ENCODE measurements around the gene ST7. TPM values are rescaled to one million over a fixed set of nuclear protein-coding genes. Genes with fewer than 3 reads are reported as not detected.

Gene ST7
- total and polyA plus RNA-seq, 2 experiments from 2014 or later, result 9.9 to 18.3 TPM

- Histone ChIP-seq H3K9me2 (ENCODE audit: insufficient read depth) (no peaks in the 10 kb centered on the region), H3K4me1 (ENCODE audit: insufficient read depth) (no peaks in the 10 kb centered on the region), H3K4me3 (no peak overlapping the region), H3K79me2 (replicated peaks; ENCODE audit: insufficient read depth) (no peaks in the 10 kb centered on the region), H3K27ac (ENCODE audit: low read depth) (no peak overlapping the region), H3K4me2 (no peak overlapping the region), H4K20me1 (replicated peaks; ENCODE audit: insufficient read depth) (no peaks in the 10 kb centered on the region), H2AFZ (no peak overlapping the region), H3K36me3 (ENCODE audit: insufficient read depth) (no peaks in the 10 kb centered on the region), H3K27me3 (ENCODE audit: insufficient read depth) (no peaks in the 10 kb centered on the region), H3F3A (replicated peaks; ENCODE audit: low read depth) (no peaks in the 10 kb centered on the region)
- TF ChIP-seq EZH2 (IDR thresholded peaks at IDR 0.05; ENCODE audit: low read depth, unreplicated experiment) (no peak), STAT1 (IDR thresholded peaks at IDR 0.05; ENCODE audit: unreplicated experiment) (no peak), ZNF331 (CRISPR knock-in tag; IDR thresholded peaks at IDR 0.05; ENCODE audit: low read depth) (no peak), JUNB (IDR thresholded peaks at IDR 0.05; ENCODE audit: unreplicated experiment) (no peak), CREB1 (CRISPR knock-in tag; IDR thresholded peaks at IDR 0.05; ENCODE audit: low read depth) (no peak), REST (IDR thresholded peaks at IDR 0.05; ENCODE audit: unreplicated experiment) (no peak), ZNF114 (CRISPR knock-in tag; IDR thresholded peaks at IDR 0.05) (no peak), EZH2phosphoT487 (IDR thresholded peaks at IDR 0.05; ENCODE audit: unreplicated experiment) (no peak), NANOG (IDR thresholded peaks at IDR 0.05; ENCODE audit: borderline replicate concordance) (no peak)
- TF ChIP-seq, protein P1, sequence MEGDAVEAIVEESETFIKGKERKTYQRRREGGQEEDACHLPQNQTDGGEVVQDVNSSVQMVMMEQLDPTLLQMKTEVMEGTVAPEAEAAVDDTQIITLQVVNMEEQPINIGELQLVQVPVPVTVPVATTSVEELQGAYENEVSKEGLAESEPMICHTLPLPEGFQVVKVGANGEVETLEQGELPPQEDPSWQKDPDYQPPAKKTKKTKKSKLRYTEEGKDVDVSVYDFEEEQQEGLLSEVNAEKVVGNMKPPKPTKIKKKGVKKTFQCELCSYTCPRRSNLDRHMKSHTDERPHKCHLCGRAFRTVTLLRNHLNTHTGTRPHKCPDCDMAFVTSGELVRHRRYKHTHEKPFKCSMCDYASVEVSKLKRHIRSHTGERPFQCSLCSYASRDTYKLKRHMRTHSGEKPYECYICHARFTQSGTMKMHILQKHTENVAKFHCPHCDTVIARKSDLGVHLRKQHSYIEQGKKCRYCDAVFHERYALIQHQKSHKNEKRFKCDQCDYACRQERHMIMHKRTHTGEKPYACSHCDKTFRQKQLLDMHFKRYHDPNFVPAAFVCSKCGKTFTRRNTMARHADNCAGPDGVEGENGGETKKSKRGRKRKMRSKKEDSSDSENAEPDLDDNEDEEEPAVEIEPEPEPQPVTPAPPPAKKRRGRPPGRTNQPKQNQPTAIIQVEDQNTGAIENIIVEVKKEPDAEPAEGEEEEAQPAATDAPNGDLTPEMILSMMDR (conservative IDR thresholded peaks at IDR 0.05; ENCODE audit: low read depth in 2 of 2), result no peak
- TF ChIP-seq, protein P2, sequence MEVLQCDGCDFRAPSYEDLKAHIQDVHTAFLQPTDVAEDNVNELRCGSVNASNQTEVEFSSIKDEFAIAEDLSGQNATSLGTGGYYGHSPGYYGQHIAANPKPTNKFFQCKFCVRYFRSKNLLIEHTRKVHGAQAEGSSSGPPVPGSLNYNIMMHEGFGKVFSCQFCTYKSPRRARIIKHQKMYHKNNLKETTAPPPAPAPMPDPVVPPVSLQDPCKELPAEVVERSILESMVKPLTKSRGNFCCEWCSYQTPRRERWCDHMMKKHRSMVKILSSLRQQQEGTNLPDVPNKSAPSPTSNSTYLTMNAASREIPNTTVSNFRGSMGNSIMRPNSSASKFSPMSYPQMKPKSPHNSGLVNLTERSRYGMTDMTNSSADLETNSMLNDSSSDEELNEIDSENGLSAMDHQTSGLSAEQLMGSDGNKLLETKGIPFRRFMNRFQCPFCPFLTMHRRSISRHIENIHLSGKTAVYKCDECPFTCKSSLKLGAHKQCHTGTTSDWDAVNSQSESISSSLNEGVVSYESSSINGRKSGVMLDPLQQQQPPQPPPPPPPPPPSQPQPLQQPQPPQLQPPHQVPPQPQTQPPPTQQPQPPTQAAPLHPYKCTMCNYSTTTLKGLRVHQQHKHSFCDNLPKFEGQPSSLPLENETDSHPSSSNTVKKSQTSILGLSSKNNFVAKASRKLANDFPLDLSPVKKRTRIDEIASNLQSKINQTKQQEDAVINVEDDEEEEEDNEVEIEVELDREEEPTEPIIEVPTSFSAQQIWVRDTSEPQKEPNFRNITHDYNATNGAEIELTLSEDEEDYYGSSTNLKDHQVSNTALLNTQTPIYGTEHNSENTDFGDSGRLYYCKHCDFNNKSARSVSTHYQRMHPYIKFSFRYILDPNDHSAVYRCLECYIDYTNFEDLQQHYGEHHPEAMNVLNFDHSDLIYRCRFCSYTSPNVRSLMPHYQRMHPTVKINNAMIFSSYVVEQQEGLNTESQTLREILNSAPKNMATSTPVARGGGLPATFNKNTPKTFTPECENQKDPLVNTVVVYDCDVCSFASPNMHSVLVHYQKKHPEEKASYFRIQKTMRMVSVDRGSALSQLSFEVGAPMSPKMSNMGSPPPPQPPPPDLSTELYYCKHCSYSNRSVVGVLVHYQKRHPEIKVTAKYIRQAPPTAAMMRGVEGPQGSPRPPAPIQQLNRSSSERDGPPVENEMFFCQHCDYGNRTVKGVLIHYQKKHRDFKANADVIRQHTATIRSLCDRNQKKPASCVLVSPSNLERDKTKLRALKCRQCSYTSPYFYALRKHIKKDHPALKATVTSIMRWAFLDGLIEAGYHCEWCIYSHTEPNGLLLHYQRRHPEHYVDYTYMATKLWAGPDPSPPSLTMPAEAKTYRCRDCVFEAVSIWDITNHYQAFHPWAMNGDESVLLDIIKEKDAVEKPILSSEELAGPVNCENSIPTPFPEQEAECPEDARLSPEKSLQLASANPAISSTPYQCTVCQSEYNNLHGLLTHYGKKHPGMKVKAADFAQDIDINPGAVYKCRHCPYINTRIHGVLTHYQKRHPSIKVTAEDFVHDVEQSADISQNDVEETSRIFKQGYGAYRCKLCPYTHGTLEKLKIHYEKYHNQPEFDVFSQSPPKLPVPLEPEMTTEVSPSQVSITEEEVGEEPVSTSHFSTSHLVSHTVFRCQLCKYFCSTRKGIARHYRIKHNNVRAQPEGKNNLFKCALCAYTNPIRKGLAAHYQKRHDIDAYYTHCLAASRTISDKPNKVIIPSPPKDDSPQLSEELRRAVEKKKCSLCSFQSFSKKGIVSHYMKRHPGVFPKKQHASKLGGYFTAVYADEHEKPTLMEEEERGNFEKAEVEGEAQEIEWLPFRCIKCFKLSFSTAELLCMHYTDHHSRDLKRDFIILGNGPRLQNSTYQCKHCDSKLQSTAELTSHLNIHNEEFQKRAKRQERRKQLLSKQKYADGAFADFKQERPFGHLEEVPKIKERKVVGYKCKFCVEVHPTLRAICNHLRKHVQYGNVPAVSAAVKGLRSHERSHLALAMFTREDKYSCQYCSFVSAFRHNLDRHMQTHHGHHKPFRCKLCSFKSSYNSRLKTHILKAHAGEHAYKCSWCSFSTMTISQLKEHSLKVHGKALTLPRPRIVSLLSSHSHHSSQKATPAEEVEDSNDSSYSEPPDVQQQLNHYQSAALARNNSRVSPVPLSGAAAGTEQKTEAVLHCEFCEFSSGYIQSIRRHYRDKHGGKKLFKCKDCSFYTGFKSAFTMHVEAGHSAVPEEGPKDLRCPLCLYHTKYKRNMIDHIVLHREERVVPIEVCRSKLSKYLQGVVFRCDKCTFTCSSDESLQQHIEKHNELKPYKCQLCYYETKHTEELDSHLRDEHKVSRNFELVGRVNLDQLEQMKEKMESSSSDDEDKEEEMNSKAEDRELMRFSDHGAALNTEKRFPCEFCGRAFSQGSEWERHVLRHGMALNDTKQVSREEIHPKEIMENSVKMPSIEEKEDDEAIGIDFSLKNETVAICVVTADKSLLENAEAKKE (CRISPR knock-in tag; IDR thresholded peaks at IDR 0.05), result no peak
- TF ChIP-seq, protein P3, sequence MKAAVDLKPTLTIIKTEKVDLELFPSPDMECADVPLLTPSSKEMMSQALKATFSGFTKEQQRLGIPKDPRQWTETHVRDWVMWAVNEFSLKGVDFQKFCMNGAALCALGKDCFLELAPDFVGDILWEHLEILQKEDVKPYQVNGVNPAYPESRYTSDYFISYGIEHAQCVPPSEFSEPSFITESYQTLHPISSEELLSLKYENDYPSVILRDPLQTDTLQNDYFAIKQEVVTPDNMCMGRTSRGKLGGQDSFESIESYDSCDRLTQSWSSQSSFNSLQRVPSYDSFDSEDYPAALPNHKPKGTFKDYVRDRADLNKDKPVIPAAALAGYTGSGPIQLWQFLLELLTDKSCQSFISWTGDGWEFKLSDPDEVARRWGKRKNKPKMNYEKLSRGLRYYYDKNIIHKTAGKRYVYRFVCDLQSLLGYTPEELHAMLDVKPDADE (IDR thresholded peaks at IDR 0.05), result no peak
- Mint-ChIP-seq H3K9me3 (no peaks in the 10 kb centered on the region), H3K27ac (no peak overlapping the region), H3K4me3 (no peak overlapping the region), H3K27me3 (ENCODE audit: insufficient read depth, low read depth, poor library complexity) (peaks cover 2% of the 10 kb centered on the region), H3K4me1 (no peaks in the 10 kb centered on the region; the same call in 2 of the 3 replicates), H3K36me3 (ENCODE audit: low read depth) (peaks cover 2% of the 10 kb centered on the region; the same call in 1 of the 3 replicates)
- DNase-seq (ENCODE audit: low spot score), result no peak
- ATAC-seq, result no peak
Observed at GRCh38 chr7:117216010-117216409, 262.7 kb downstream of the ST7 start.
